GM23248 (cell line): ENCODE results near the gene ANTXRL.

Experiments used
- EZH2 ChIP-seq: fragments of 200-600 bp; sonication (generic); IDR thresholded peaks from 2 replicates; pipeline ENCODE4 v1.6.1; 2018; ENCODE audit warnings: antibody characterized with exemption, mild to moderate bottlenecking; ENCODE audit not compliant: insufficient read depth, poor library complexity, severe bottlenecking
- EZH2phosphoT487 ChIP-seq: fragments of 200-600 bp; sonication (generic); IDR thresholded peaks from 2 replicates; pipeline ENCODE4 v1.6.1; 2018; ENCODE audit warnings: antibody characterized with exemption, moderate library complexity, mild to moderate bottlenecking, low read depth; ENCODE audit not compliant: insufficient read depth

GRCh38 chr10:46282842-46283574, 3.8 kb upstream of the ANTXRL start:
- TF ChIP-seq EZH2, result no peak
- no peak for TF ChIP-seq EZH2phosphoT487
